ENCODE measurements around the gene NAPG.

GRCh38 chr18:10565835-10566234, 40.0 kb downstream of the NAPG start:
- TF ChIP-seq, protein P1, sequence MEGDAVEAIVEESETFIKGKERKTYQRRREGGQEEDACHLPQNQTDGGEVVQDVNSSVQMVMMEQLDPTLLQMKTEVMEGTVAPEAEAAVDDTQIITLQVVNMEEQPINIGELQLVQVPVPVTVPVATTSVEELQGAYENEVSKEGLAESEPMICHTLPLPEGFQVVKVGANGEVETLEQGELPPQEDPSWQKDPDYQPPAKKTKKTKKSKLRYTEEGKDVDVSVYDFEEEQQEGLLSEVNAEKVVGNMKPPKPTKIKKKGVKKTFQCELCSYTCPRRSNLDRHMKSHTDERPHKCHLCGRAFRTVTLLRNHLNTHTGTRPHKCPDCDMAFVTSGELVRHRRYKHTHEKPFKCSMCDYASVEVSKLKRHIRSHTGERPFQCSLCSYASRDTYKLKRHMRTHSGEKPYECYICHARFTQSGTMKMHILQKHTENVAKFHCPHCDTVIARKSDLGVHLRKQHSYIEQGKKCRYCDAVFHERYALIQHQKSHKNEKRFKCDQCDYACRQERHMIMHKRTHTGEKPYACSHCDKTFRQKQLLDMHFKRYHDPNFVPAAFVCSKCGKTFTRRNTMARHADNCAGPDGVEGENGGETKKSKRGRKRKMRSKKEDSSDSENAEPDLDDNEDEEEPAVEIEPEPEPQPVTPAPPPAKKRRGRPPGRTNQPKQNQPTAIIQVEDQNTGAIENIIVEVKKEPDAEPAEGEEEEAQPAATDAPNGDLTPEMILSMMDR (IDR thresholded peaks at IDR 0.05): no peak
- TF ChIP-seq POLR2A (IDR thresholded peaks at IDR 0.05): no peak
